Right lobe of liver (tissue), 4 donors: Measurements from ENCODE around the gene CACNB3.

Experiments used
- CTCF ChIP-seq, 4 donors: fragments of 200-600 bp in 3 of 4; fragments of 450-650 bp in 1 of 4; IDR thresholded peaks; one replicate each; pipeline versions ENCODE4 v1.5.1 to v1.8.0; 2016 to 2022; ENCODE audit warnings: antibody characterized with exemption in 4 of 4, mild to moderate bottlenecking in 2 of 4
- POLR2A ChIP-seq: fragments of 450-650 bp; IDR thresholded peaks from one replicate; pipeline ENCODE4 v1.6.1; 2017; ENCODE audit warnings: antibody characterized with exemption, mild to moderate bottlenecking
- donor health status: DM: no; HTN: no; CAD: no.
- donor health status: DM: no; HTN: no; CAD: no.
- donor health status: DM: no; HTN: yes; CAD: no.

GRCh38 chr12:48856379-48856778, 38.1 kb downstream of the CACNB3 start:
- TF ChIP-seq CTCF (IDR thresholded peaks at IDR 0.05), result no peak
- no peak for TF ChIP-seq POLR2A
